Astrocyte (in vitro differentiated cells and primary cell): ENCODE results near the gene KLHL17.

Source experiments
- EZH2 ChIP-seq: IDR thresholded peaks from 2 replicates; pipeline ENCODE4 v1.6.1; 2012; ENCODE audit warnings: mild to moderate bottlenecking, low read length, inconsistent platforms; ENCODE audit not compliant: insufficient read depth
- TF ChIP-seq, protein P1 (sequence below): IDR thresholded peaks from 2 replicates; pipeline ENCODE4 v1.5.1; 2011; ENCODE audit warnings: low read depth, mild to moderate bottlenecking, inconsistent platforms, low read length, moderate library complexity; ENCODE audit not compliant: insufficient read depth

DNA sequence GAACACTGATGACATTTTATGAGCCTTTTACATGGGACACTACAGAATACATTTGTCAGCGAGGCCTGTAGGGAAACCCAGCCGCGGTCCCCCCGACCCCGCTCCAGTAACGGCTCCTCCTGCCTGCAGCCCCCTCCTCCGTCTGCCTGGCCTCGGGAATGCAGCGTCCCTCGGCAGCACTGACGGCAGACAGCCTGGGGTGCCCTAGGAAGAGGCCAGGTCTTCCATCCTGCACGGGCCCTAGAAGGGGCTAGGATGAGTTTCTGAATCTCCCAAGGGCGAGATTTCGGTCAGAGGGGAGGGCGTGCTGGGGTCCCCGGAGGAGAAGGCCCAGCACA, 28.2 kb upstream of the KLHL17 start:
- TF ChIP-seq, protein P1, sequence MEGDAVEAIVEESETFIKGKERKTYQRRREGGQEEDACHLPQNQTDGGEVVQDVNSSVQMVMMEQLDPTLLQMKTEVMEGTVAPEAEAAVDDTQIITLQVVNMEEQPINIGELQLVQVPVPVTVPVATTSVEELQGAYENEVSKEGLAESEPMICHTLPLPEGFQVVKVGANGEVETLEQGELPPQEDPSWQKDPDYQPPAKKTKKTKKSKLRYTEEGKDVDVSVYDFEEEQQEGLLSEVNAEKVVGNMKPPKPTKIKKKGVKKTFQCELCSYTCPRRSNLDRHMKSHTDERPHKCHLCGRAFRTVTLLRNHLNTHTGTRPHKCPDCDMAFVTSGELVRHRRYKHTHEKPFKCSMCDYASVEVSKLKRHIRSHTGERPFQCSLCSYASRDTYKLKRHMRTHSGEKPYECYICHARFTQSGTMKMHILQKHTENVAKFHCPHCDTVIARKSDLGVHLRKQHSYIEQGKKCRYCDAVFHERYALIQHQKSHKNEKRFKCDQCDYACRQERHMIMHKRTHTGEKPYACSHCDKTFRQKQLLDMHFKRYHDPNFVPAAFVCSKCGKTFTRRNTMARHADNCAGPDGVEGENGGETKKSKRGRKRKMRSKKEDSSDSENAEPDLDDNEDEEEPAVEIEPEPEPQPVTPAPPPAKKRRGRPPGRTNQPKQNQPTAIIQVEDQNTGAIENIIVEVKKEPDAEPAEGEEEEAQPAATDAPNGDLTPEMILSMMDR: no peak
- no peak for TF ChIP-seq EZH2
